Erythroblast (primary cell): ENCODE data around the gene HYCC2.
A peak's percentile ranks its signal among the peaks of the same experiment; 100 is the strongest.

Source experiments
- GATA1 ChIP-seq: IDR thresholded peaks from 2 replicates; pipeline ENCODE4 v1.6.1; 2011; ENCODE audit warnings: low read depth, mild to moderate bottlenecking, control low read depth, low read length, moderate library complexity
- POLR2A ChIP-seq: IDR thresholded peaks from 2 replicates; pipeline ENCODE4 v1.6.1; 2011; ENCODE audit warnings: mild to moderate bottlenecking, low read length

- peak; percentile 85 for TF ChIP-seq POLR2A
- TF ChIP-seq GATA1 = no peak
Measured at GRCh38 chr2:201116115-201116958, 44.9 kb upstream of the HYCC2 start, which contains the start of gene CFLAR.
